ENCODE results near the gene BCKDHA.
"Not testable (repeated sequence)": the region's sequence is repeated elsewhere in the genome, so short reads cannot be mapped to it uniquely, and the experiment has no call there.

Gene BCKDHA

DNA sequence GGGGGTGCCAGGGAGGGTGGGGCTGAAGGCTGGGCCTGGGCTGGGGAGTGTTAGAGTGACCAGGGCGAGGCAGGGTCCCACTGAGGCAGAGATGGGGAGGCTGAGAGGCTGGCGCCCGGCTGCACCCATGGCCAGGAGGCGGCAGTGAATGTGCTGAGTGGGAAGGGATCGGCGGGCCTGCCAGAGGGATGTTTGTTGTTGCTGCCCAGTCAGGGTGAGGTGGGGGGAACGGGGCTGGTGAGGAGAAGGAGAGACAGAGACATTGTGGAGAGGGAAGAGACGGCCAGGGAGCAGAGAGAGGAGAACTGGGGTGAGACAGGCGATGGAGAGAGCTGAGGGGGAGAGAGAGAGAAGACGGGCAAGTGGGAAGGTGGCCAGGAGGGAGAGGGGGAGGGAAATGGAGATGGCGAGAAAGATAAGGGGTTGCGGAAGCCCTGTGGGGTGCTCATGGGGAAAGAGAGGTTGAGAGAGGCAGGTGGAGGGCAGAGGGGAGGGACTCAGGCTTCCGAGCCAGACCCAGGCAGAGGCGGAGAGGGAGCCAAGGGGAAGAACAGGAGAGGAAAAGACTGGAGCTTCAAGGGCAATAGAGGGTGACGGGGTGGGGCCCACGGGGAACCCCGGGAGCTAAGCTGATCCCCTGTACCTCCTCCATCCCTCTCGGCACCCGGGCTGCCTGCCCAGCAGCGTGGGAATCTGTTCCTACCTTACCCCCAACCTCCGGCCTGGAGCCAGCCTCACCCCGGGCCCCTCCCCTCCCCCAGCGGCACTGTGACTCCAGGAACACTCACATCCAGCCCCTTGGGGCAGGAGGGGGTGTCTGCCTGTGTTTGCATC lies 30.2 kb downstream of the BCKDHA start:
- no peak for DNase-seq

DNA sequence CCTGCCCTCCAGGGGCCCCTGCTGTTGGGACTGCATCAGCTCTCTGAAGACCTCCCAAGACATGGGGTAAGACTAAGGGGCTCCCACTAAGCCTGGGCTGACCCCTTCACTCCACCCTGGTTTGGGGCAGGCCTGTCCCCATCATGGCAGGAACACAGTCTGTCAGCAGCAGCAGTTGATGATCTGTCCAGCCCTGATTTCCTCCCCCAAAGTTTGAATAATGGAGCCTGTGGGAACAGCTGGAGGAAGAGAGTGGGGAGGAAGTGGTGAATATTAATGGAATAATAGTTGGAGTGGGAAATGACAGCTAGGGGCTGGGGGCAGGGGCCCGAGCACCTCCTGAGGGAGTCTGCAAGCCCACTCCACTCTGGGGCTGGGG lies 30.9 kb downstream of the BCKDHA start:
- DNase-seq: no peak

DNA sequence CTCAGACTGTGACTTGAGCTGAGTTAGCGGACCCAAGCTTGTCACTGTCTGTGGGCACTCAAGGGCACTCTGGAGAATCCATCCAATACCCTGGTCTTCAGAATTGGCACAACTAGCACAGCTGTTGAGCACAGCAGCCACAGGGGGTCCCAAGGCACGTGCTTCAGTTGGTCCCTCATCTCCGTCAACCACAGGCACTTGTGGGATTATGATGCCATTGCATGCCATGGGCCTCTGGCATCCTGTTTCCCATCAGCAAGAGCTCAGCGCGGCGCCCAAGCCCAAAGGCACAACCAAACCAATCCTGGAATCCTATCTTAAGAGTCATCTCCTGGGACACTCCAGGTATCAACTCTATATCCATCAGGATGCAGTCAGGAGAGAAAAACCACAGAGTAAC lies 33.3 kb downstream of the BCKDHA start:
- DNase-seq: no peak

DNA sequence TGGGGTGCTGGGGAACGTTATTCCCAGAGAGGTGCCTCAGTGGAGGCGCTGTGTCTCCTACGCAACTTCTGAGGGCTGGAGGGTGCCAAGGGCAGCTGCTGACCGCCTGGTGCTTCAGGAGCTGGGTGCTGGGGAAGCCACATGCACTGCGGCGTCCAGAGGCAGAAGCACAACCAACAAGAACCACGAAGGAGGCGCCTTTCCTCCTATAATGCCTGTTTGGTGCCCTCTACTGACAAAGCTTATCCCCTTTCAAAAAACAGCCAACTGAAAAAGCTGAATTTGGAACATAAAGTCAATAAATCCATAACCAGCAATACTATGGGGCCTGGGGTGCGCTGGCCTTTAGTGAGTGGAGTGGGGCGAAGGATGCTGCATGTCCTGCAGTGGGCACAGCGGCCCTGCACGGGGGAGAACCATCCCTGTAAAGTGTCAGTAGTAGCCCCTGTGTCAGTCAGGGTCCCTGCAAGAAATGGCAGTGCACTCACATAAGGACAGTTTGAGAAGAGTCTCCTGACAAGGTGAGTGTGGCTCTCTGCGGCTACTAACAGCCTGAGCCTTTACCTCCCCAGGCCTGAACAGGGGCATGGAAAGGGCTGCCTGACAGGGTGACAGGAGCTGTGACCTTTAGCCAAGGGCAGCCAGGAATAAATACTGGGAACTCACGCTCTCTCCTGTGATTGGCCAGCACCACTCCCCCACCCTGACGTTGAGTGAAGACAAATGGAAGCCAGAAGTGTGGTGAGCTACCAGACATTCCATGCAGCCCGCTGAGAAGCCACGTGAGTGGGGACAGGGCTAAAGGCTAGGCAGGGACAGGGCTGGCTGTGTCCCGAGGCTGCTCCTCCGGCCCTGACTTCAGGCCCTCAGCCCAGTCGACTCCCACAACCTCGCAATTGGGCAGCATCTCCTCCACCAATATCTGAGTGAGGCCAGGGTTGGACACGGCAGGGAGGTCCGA lies 34.1 kb downstream of the BCKDHA start:
- DNase-seq: no peak

DNA sequence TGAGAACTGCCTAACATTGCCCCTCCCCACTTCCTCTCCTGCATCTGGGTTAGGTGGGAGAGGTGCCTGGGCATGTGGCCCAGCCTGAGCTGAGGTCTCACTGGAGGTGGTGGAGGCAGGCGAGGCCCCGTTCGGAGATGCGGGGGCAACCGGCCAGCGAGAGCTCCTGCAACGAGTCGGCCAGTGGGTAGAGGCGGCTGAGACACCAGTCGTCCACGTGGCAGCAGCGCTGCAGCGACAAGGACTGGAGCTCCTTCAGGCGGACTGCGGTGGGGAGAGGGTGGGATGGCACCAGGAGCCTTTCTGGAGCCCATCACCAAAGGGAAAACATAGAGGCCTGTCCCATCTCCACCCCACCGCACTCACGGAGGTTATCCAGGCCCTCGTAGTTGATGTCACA lies 35.6 kb downstream of the BCKDHA start:
- no peak for DNase-seq

DNA sequence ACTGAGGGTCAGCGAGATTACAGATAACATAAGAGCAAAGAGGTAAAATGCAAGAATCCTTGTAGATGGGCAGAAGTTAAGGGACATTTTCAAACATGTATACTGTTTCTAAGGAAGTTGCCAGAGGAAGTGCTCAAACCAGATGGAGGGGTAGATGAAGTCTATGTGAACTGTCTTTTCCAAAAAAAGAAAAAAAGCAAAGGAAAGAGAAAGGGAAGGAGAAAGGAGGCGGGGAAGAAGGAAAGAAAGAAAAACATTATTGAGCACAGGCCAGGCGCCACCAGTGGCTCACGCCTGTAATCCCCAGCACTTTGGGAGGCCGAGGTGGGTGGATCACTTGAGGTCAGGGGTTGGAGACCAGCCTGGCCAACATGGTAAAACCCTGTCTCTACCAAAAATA lies 36.8 kb downstream of the BCKDHA start:
- DNase-seq: no peak

DNA sequence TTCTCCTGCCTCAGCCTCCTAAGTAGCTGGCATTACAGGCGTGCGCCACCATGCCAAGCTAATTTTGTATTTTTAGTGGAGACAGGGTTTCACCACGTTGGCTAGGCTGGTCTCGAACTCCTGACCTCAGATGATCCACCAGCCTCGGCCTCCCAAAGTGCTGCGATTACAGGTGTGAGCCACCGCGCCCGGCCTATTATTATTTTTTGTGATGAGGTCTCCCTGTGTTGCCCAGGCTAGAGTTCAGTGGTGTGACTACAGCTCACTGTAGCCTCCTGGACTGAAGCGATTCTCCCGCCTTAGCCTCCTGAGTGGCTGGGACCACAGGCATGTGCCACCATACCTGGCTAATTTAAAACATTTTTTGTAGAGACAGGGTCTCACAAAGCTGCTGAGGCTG lies 37.8 kb downstream of the BCKDHA start:
- not testable (repeated sequence) for DNase-seq

DNA sequence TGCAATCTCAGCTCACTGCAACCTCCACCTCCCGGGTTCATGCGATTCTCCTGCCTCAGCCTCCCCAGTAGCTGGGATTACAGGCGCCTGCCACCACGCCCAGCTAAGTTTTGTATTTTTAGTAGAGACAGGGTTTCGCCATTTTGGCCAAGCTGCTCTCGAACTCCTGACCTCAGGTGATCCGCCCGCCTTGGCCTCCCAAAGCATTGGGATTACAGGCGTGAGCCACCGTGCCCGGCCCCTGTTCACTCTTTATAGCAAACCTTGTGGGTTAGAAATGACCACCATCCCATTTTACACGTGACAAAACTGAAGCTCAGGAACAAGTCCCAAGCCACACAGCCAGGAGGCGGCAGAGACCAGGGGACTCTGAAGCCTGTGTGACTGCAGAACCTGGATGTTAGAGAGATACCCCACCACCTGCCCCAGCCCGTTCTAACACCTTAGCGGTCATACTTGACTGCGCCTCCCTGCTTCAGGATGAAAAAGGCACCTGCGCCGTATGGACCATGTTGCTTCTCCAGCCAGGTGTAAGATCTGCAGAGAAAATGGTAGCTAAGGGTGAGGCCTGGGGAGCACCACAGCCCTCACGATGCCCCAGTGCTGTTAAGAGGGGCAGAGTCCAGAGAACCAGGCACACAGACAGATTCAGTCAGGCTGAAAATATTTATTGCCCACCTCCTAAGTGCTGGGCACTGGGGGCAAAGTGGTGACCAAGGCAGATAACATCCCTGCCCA lies 38.5 kb downstream of the BCKDHA start:
- no peak for DNase-seq

DNA sequence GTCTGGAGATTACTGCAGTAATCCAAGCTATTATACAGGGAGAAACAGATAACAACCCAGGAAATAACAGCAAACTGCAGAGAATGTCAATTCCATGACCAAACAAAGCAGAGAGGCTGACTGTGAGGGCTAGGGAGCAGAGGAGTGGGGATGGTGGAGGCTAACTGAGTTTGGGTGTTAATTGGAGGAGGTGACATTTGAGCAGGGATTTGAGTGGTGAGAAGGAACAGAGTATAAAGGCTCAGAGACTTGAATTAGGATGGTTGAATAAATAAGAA lies 39.0 kb downstream of the BCKDHA start:
- no peak for DNase-seq

DNA sequence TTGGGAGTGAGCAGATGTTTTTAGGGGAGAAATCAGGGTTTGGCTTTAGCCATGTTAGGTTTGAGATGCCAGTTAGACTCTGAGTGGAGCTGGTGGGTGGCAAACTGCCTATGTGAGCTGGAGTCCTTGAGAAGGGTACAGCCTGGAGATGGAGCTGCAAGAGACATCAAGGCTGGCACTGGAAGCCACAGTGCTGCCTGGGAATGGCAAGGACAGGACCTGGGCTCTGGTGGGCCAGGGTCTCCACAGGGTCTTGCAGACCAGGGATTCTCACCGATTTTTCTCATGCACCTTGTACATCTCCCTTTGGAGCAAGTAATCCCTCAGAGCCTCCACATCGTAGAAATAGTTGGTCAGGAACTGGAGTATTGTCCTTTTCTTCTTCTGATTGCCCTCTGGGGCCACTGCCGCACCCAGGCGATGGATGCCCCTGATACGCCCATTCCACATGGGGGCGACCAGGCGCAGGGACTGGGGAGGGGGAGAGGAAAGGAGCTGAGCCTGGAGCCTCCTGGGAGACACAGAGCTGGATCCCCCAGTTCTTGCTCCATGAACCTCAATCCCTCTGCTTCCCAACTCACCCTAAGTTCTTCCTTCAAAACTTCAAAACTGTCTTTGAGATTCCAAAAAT lies 40.4 kb downstream of the BCKDHA start:
- no peak for DNase-seq

DNA sequence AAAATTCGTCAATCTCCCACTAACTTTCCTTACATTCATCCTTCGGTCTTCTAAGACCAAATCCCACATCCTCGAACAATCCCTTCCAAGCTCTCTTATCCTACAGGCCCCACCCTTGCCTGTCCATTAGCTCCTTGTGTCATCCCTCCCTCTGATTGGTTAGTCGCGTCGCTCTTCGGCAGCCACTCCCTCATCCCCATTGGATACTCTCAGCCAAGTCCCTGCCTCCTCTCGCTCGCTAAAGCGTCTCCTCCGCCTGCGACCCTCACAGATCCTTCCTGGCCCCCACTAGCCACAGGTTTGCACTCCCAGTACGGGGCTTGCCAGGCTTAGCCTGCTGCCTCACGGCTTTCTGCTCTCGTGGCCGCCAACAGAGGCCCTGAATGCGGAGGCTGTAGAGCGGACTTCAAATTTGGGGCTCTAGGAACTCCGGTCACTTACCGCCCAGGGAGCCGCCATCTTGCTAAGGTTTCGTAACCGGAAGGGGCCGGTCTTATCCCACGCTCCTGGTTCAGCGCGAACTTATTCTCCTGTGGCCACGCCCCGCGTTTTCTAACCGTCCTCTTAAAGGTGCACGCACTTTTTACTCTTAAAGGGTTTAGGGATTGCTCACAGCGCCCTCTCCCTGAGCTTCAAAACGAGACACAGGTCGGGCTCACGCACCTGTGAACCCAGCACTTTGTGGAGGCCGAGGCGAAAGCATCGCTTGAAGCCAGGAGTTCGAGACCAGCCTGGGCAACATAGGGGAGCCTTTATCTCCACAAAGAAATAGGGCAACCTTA lies 42.0 kb downstream of the BCKDHA start, which contains the start of gene DMAC2:
Gene DMAC2 (minus strand): TSS at position 472 of the 782 bp plus-strand sequence. CDS start 13 bp downstream, at position 459.
- peak; percentile 98 for DNase-seq

DNA sequence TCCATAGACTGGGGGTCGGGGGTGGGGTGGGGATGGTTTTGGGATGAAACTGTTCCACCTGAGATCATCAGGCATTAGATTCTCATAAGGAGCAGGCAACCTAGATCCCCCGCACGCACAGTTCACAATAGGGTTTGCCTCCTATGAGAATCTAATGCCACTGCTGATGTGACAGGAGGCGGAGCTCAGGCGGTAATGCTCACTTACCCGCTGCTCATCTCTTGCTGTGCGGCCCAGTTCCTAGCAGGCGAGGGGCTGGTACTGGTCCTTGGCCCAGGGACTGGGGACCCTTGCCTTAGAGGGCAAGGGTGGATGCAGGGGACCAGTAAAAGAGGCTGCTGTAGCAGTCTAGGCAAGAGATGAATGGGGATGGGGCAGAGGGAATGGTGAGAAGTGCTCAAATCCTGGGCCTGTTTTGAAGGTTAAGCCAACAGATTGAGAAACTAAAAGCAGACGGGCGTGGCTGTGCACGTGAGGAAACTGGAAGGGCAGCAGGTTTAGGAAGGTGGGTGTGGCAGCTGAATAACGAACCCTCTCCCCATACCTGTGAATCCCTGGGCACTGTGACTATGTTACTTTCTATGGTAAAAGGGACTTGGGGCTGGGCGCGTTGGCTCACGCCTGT lies 43.8 kb downstream of the BCKDHA start:
- DNase-seq: no peak

DNA sequence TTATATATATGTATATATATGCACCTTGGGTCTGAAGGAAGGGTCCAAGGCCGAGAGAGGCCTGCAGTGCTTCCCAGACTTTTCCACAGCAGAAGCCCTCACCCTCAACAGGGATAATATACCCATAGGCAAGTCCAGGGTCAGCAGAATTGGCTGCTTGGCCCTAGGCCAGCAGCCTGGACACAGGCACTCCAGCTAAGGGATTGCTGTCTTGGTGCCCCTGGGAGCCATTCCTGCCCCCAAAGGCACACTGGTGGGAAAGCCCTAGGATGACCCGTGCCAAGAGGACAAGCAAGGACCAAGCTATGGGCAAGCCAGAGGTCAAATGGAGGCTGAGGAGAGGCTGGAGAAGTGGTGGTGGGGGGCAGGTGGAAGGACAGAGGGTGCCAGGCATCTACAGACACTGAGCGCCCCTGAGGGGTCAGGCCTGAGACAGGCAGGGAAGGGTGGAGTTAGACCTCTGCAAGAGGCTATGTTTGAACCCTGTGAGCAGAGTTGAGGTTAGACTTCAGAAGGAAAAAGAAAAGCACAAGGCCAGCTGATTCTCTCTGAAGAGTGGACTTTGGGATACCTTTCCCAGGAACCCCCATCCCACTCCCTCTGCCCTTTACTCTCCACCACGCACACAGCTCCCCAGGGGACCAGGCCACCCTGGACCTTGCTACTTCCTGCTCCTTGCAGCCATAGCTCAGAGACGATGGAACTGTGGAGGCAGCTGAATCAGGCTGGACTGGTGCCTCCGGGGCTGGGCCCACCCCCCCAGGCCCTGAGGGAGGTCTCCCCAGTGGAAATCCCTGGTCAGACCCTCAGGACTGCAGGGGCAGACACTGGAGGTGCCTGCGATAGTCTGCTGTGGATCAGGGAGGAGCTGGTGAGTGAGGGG lies 45.1 kb downstream of the BCKDHA start, which contains the start of gene ERICH4:
Gene ERICH4 (plus strand): TSS at position 684 of the 883 bp plus-strand sequence. CDS start 14 bp downstream, at position 698.
- DNase-seq: no peak

DNA sequence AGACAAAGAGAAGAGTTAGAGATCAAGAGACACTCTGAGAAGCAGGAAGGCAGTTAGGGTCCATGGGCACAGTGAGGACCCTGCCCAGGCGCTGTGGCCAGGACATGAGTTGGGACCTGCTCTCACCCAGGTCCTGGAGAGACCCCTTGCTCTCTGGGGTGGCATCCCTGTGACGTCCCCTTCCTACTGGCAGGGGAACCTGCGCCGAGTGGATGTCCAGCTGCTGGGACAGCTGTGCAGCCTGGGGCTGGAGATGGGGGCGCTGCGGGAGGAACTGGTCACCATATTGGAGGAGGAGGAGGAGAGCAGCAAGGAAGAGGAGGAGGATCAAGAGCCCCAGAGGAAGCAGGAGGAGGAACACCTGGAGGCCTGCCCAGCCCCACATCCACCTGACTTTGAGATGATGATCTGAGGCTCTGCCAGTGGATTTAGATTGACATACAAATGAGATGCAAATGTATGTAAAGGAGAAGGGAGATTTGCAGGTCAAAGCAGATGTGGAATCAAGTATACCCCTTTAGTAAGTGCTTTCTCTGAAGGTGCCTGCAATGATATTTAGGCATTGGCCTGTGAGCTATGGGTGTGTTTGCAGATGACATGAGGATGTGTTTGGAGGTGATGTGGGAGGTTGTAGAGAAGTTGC lies 46.3 kb downstream of the BCKDHA start:
- DNase-seq: no peak

DNA sequence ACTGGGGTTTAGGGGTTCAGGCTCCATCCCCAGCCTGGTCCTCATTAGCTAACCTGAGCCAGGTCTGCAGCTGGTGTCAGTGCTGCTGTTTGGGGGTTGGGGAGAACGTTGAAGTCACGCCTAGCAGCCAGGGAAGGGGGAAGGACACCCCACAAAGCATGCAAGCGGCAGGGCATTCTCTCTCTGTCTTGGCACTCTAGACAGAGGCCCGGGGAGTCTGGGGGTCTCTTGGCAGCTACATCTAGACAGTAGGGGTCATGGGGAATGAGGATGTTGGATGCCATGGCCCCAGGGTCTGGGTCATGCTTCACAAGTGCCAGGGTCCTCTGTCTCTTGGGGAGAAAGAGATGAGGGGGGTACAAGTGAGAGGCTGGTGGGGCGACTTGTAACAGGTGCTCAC lies 48.0 kb downstream of the BCKDHA start:
- DNase-seq: no peak

DNA sequence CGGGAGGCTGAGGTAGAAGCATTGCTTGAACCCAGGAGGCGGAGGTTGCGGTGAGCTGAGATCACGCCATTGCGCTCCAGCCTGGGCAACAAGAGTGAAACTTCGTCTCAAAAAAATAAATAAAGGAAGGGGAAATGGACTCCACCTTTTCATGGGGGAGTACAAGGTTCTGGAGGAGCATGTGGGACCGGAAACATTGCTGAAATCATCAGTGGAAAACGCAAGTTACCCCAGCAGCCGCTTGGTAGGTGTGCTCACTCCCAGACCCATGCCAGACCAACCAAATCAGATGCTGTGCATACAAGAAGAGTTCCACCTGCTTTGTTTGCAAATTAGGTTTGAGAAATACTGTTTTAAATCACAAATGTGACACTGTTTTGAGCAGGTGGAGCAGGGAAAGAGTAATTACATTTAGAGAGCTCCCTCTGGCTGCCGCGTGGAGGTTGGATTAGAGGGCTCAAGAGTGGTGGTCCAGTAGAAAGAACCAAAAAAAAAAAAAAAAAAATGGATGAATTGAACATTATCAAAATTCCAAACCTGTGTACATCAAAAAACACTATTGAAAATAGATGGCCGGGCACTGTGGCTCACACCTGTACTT lies 50.2 kb downstream of the BCKDHA start:
- DNase-seq: no peak

DNA sequence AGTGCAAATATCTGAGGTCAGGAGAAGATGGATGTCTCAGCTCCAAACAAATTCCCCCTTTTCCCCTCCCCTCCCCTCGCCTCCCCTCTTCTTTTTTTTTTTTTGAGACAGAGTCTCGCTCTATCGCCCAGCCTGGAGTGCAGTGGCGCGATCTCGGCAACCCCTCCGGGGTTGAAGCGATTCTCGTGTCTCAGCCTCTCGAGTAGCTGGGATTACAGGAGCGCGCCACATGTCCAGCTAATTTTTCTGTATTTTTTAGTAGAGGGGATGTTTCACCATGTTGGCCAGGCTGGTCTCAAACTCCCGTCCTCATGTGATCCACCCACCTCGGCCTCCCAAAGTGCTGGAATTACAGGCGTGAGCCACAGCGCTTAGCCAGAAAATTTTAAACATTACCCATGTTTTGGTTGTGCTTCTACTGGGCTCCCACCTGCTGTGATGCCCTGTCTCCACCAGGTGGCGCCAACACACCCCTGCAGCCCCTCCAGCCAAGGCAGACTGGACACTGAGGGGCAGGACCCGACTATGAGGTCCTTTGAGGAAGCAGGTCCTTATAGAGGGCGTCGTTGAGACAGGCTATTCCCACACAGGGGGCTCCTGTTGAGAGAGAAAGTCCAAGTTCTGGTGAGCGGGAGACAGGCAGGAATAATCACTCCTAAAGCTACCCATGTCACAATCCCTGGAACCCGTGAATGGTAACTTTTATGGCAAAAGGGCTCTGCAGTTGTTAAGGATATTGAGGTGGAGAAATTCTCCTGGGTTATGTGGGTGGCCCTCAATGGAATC lies 51.7 kb downstream of the BCKDHA start:
- peak; percentile 42 for DNase-seq

DNA sequence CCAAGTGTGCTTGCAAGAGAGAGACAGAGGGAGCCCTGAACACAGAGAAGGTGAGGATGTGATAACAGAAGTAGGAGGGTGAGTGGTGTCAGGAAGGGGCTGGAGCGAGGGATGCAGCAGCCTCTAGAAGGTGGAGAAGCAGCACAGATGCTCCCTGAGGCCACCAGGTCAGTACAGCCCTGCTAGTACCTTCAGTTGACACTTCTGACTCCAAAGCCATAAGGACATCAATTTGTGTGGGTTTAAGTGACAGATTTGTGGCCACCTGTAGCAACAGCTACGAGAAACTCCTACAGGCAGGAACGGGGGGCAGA lies 52.2 kb downstream of the BCKDHA start:
- no peak for DNase-seq

Data from NCI-H1436 (cell line).